HG02759 (cell line): ENCODE results near the gene MSLN.
"Not testable (repeated sequence)": the region's sequence is repeated elsewhere in the genome, so short reads cannot be mapped to it uniquely, and the experiment has no call there.

Experiments used
- ATAC-seq: cut with Tn5 transposase; IDR thresholded peaks from one replicate; pipeline ENCODE4 v1.9.1; 2021; ENCODE audit warnings: mild to moderate bottlenecking, moderate library complexity; ENCODE audit not compliant: unreplicated experiment

Gene MSLN

GRCh38 chr16:734208-734980 is 26.1 kb upstream of the MSLN start:
- no peak for ATAC-seq

- ATAC-seq, result no peak
Observed at GRCh38 chr16:734981-735881, 25.3 kb upstream of the MSLN start.

GRCh38 chr16:735982-736453 is 24.5 kb upstream of the MSLN start:
- no peak for ATAC-seq

GRCh38 chr16:736936-737481 is 23.5 kb upstream of the MSLN start:
- ATAC-seq, result no peak

GRCh38 chr16:739560-740458 is 20.7 kb upstream of the MSLN start:
- ATAC-seq, result peak; percentile 5

GRCh38 chr16:740459-740763 is 20.1 kb upstream of the MSLN start:
- ATAC-seq, result no peak

GRCh38 chr16:740764-741505 is 19.6 kb upstream of the MSLN start, which contains the start of gene CIAO3:
Gene CIAO3 (minus strand): TSS chr16:740997. CDS start chr16:740985, 12 bp downstream.
- peak; percentile 77 for ATAC-seq

GRCh38 chr16:741986-742629 is 18.4 kb upstream of the MSLN start:
- no peak for ATAC-seq

- ATAC-seq, result not testable (repeated sequence)
Observed at GRCh38 chr16:742894-743293, 17.6 kb upstream of the MSLN start.

GRCh38 chr16:743794-744500 is 16.6 kb upstream of the MSLN start:
- no peak for ATAC-seq

GRCh38 chr16:745739-746138 is 14.8 kb upstream of the MSLN start:
- no peak for ATAC-seq

- no peak for ATAC-seq
Observed at GRCh38 chr16:746637-747036, 13.9 kb upstream of the MSLN start.

- no peak for ATAC-seq
Observed at GRCh38 chr16:747978-748746, 12.4 kb upstream of the MSLN start.

GRCh38 chr16:749010-749409 is 11.5 kb upstream of the MSLN start:
- ATAC-seq, result no peak

- ATAC-seq, result no peak
Observed at GRCh38 chr16:750485-750884, 10.0 kb upstream of the MSLN start.

GRCh38 chr16:751152-752006 is 9.2 kb upstream of the MSLN start:
- ATAC-seq, result no peak

GRCh38 chr16:752007-752312 is 8.6 kb upstream of the MSLN start:
- ATAC-seq, result no peak
